CD4-positive, alpha-beta T cell treated with Interleukin-21 for 1 hour (primary cell): ENCODE data around the gene SYCE3.
A peak's percentile ranks its signal among the peaks of the same experiment; 100 is the strongest.

Source experiments
- DNase-seq: peaks from one replicate; pipeline ENCODE4 v3.0.0-alpha.2; 2020

The SYCE3 gene

GRCh38 chr22:50516068-50516467, 46.7 kb downstream of the SYCE3 start:
- DNase-seq: no peak

- DNase-seq: no peak
These were observed 49.5 kb downstream of the SYCE3 start for GRCh38 chr22:50513175-50513574.

DNA sequence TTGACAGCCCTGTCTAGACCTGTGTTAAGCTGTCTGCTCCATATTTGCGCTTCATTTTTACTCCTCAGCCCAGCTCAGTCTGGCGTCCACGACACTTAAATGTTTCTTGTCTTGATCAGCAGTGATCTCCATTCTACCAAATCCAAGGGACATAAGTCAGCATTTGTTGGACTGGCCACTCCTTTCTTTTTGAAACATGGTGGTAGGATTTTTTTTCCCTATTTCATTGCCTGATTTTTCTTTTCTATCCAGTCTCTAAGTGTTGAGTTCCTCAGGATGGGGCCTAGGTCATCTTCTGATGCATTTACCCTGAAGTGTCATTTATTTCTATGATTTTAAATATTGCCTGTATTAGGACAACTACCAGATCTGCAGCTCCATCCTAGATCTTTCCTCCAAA, 53.8 kb downstream of the SYCE3 start:
- DNase-seq: no peak

GRCh38 chr22:50507991-50508884, 54.5 kb downstream of the SYCE3 start, which contains the start of gene NCAPH2:
NCAPH2 (plus strand) TSS chr22:50508224; CDS start chr22:50508338, 114 bp downstream.
- peak; percentile 97 for DNase-seq

GRCh38 chr22:50507421-50507990, 55.2 kb downstream of the SYCE3 start, which contains the start of gene LMF2:
LMF2 (minus strand) TSS chr22:50507702; CDS start chr22:50507675, 27 bp downstream.
- peak; percentile 94 for DNase-seq

DNA sequence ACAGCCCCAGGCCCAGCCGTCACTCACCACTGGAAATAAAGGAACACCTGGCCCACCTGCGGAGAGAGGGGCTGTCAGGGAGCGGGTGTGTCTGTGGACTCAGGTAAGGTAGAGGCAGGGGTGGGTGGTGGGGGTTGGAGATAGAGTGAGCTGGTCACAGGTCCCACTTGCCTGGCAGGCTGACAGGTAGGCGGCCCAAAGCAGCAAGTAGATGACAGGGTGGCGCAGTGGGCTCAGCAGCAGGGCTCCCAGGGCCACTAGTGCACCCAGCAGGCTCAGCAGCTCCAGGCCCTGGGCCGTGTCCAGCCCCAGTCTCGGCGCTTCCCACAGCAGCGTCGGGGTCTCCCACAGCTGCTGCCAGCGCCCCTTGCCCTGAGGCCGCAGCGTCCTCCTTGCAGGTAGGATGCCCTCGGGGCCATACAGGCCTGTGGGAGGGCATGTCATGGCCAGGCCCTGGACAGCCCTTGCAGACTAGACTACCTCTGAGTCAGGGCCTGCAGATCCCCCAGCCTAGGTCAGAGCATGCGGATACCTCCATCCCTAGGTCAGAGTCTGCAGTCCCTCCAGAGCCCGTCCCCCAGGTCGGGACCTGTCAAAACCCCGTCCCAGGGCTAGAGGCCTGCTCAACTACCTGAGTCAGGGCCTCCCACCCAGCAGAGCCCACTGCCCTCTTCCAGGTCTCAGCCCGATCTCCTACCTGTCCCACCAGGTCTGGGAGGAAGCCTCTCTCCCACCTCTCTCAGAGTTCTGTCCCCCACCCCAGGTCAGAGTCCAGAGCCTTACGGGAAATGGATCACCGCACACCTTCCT, 55.9 kb downstream of the SYCE3 start:
- DNase-seq: no peak

DNA sequence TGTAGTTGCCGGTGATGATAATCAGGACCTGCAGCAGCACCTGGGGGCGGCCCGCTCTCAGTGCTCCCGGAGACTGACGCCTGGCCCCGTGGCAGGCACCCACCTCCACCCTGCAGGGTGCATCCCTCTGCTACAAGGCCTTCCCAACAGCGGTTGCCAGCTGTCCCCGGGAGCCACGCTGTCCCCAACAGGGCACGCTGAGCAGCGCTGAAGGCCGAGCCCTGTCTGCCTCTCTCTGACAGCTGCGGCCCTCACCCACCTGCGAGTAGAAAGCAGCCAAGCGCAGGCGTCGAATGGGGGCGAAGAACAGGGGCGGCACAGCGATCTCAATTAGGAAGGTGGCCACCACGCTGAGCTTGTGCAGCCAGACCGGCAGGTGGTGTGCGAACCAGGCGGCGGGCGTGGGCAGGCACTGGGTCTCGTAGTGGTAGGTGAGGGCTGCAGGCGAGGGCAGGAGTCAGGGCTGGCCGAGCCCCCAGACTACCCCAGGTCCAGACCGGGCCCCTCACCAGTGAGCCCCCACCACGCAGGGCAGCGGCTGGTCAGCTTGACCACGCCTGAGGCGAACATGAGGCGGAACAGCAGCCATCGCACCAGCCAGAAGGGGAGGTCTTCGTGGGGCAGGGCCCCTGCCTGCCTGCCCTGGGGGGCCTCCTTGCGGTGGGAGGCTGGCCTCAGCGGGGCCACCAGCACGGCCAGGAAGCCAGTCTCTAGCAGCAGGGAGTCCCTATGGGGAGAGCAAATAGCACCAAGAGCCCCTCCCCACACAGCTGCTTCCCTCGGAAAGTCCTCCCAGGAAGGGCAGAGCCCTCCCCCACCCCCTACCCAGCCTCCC, 56.7 kb downstream of the SYCE3 start:
- no peak for DNase-seq

- no peak for DNase-seq
These were observed 57.4 kb downstream of the SYCE3 start for GRCh38 chr22:50505276-50505775.

- DNase-seq: no peak
These were observed 58.1 kb downstream of the SYCE3 start for GRCh38 chr22:50504369-50505211.

- DNase-seq: no peak
These were observed 59.1 kb downstream of the SYCE3 start for GRCh38 chr22:50503475-50504145.

DNA sequence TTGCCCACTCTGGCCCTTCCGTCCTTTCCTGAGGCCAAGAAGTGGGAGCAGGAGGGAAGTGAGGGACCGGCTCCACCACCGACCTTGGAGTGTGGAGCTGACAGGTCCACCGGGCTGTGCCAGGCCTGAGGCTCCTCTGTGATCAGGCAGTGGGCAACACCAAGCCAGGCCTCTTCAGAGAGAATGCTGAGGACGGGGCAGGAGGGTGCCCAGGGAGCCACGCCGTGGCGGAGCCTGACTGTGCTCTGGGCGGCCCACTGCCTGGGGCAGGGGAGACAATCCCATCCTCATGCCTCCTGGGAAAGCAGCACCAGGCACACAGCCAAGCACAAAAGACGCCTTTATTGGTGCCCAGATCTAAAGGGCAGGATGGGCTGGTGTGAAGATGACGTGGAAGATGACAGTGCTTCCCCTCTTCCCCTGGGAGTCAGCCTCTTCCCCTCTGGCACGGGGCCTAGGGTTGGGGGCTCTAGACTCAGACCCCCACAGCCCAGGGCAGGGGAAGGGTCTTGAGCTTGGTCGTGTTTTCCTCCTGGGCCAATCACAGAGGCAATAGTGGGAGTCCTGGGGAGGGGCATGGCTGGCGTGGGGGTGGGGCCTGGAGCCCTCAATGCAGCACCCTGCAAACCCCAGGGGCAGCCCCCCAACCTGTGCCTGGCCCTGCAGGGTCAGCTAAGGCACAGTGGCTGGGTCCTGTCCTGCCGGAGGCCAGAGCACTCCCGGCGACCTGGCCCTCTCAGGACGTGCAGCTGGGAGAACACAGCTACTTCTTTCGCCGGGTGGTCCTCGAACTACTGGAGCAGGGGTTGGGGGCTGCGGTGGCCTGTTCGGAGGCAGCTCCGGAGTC, 59.9 kb downstream of the SYCE3 start:
- DNase-seq: no peak

GRCh38 chr22:50502096-50502495, 60.6 kb downstream of the SYCE3 start:
- no peak for DNase-seq
